ENCODE measurements around the gene NSD1. TPM values are rescaled to one million over a fixed set of nuclear protein-coding genes. Genes with fewer than 3 reads are reported as not detected.

The NSD1 gene
- total RNA-seq, 4 donors from 2014 or later = 25.4 to 32.7 (median 29.0) TPM

GRCh38 chr5:177334781-177335700, 201.5 kb downstream of the NSD1 start:
- H3K9me3 ChIP-seq = no peaks in the 10 kb centered on the region
- ATAC-seq (no peak), DNase-seq (no peak)
- H3K4me3 ChIP-seq = no peak overlapping the region
- no peaks in the 10 kb centered on the region for H3K4me1 ChIP-seq
- in situ Hi-C loops (cut with MboI; ENCODE audit: low sequenced_read_pairs in 4 of 4) (no loop called here), intact Hi-C loops (cut with DNase I; ENCODE audit: low total_unique reads) (no loop called here)
- TF ChIP-seq CTCF (IDR thresholded peaks at IDR 0.05 in 4 of 5, conservative IDR thresholded peaks at IDR 0.05 in 1 of 5) = no peak
- no peak for TF ChIP-seq POLR2A (IDR thresholded peaks at IDR 0.05)
- H3K27me3 ChIP-seq = no peaks in the 10 kb centered on the region
- H3K36me3 ChIP-seq = peaks cover 0 to 75% of the 10 kb centered on the region in 2 donors
- no peak overlapping the region for H3K27ac ChIP-seq

- Histone ChIP-seq H3K27me3 (no peaks in the 10 kb centered on the region), H3K4me3 (no peak overlapping the region), H3K27ac (no peak overlapping the region), H3K4me1 (no peaks in the 10 kb centered on the region), H3K9me3 (no peaks in the 10 kb centered on the region), H3K36me3 (peaks cover 0 to 69% of the 10 kb centered on the region in 2 donors)
- DNase-seq (no peak), ATAC-seq (no peak)
- intact Hi-C loops (cut with DNase I; ENCODE audit: low total_unique reads) (no loop called here), in situ Hi-C loops (cut with MboI; ENCODE audit: low sequenced_read_pairs in 4 of 4) (no loop called here)
- TF ChIP-seq POLR2A (IDR thresholded peaks at IDR 0.05) = no peak
Measured at GRCh38 chr5:177335701-177336065, 202.1 kb downstream of the NSD1 start.

GRCh38 chr5:177336112-177336511, 202.5 kb downstream of the NSD1 start:
- intact Hi-C loops (cut with DNase I; ENCODE audit: low total_unique reads) = no loop called here
- no peak overlapping the region for H3K4me3 ChIP-seq
- H3K36me3 ChIP-seq = peaks cover 0 to 65% of the 10 kb centered on the region in 2 donors
- H3K27me3 ChIP-seq = no peaks in the 10 kb centered on the region
- no peaks in the 10 kb centered on the region for H3K9me3 ChIP-seq
- DNase-seq (no peak), ATAC-seq (no peak)
- TF ChIP-seq POLR2A (IDR thresholded peaks at IDR 0.05) = no peak
- in situ Hi-C loops (cut with MboI; ENCODE audit: low sequenced_read_pairs in 4 of 4) = no loop called here
- no peak overlapping the region for H3K27ac ChIP-seq
- no peaks in the 10 kb centered on the region for H3K4me1 ChIP-seq

GRCh38 chr5:177336603-177337494, 203.3 kb downstream of the NSD1 start:
- intact Hi-C loops (cut with DNase I; ENCODE audit: low total_unique reads) = no loop called here
- TF ChIP-seq CTCF (IDR thresholded peaks at IDR 0.05 in 4 of 5, conservative IDR thresholded peaks at IDR 0.05 in 1 of 5) (no peak), POLR2A (IDR thresholded peaks at IDR 0.05) (no peak)
- Histone ChIP-seq H3K4me3 (no peak overlapping the region), H3K27ac (no peak overlapping the region), H3K36me3 (peaks cover 0 to 62% of the 10 kb centered on the region in 2 donors), H3K4me1 (no peaks in the 10 kb centered on the region), H3K27me3 (no peaks in the 10 kb centered on the region), H3K9me3 (no peaks in the 10 kb centered on the region)
- DNase-seq (no peak), ATAC-seq (no peak)
- in situ Hi-C loops (cut with MboI; ENCODE audit: low sequenced_read_pairs in 4 of 4) = no loop called here

GRCh38 chr5:177338251-177339106, 204.9 kb downstream of the NSD1 start:
- Histone ChIP-seq H3K9me3 (no peaks in the 10 kb centered on the region), H3K4me3 (no peak overlapping the region), H3K27me3 (no peaks in the 10 kb centered on the region), H3K36me3 (peaks cover 0 to 52% of the 10 kb centered on the region in 2 donors), H3K27ac (no peak overlapping the region), H3K4me1 (no peaks in the 10 kb centered on the region)
- DNase-seq (no peak), ATAC-seq (no peak)
- TF ChIP-seq CTCF (IDR thresholded peaks at IDR 0.05 in 4 of 5, conservative IDR thresholded peaks at IDR 0.05 in 1 of 5) (no peak), POLR2A (IDR thresholded peaks at IDR 0.05) (no peak)
- intact Hi-C loops (cut with DNase I; ENCODE audit: low total_unique reads) = no loop called here
- in situ Hi-C loops (cut with MboI; ENCODE audit: low sequenced_read_pairs in 4 of 4) = no loop called here

Measured in gastrocnemius medialis (tissue), 4 donors.